ENCODE measurements around the gene HCLS1. TPM values are rescaled to one million over a fixed set of nuclear protein-coding genes. Genes with fewer than 3 reads are reported as not detected.

HCLS1 gene
- total and polyA plus RNA-seq, 9 of the 15 experiments (the other 6 are each of a cell fraction or from before 2014, with no cell fraction given) = 4.8 to 34.1 (median 22.0) TPM

DNA sequence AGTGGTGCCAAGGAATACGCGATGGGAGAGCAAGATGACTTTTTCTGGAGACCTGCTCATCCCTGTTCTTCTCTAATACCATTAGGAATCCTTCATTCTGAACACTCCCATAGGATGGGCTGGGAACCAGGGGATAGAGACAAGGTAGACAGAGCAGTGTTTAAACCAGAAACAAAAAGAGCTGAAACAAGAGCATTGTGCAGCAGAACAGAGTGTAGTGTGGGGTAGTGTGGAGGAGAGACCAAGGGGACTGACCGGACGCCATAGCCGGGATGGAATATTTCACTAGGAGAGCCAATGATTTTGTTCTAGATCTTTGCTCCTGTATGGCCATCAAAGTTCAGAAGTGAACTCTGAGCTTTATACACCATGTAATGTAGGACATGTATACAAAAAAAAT is 15.6 kb downstream of the HCLS1 start:
- in situ Hi-C loops (cut with MboI) (no loop called here), intact Hi-C loops (cut with micrococcal nuclease) (no loop called here)
- no peak for DNase-seq (ENCODE audit: extremely low read depth in 1 of 4, low spot score in 3 of 4)
- 88% methylated on average over 4 of the region's 5 CpGs for WGBS (ENCODE audit: insufficient coverage, low coverage, missing lambda C conversion rate)
- H3K9me1 ChIP-seq (ENCODE audit: control insufficient read depth, insufficient read depth, low read length) = no peaks in the 10 kb centered on the region
- CTCF ChIA-PET (ENCODE audit: low intra/inter-chr PET ratio) = no interaction called here
- H3K4me3 ChIP-seq = no peak overlapping the region
- no peak overlapping the region for H3K9ac ChIP-seq (ENCODE audit: insufficient read depth in 1 of 2, low read depth in 2 of 2, low read length in 2 of 2)
- H3K79me2 ChIP-seq (ENCODE audit: control insufficient read depth, insufficient read depth, low read length) = no peaks in the 10 kb centered on the region
- no peaks in the 10 kb centered on the region for H4K20me1 ChIP-seq (replicated peaks; ENCODE audit: control insufficient read depth, insufficient read depth, low read length)
- H2AFZ ChIP-seq (ENCODE audit: low read depth, low read length) = no peak overlapping the region
- no peak overlapping the region for H3K27ac ChIP-seq (ENCODE audit: extremely low read depth, low read depth, low read length)
- no peaks in the 10 kb centered on the region for H3K9me3 ChIP-seq (replicated peaks; ENCODE audit: control insufficient read depth, insufficient read depth, low read depth, low read length)
- H3K4me2 ChIP-seq (ENCODE audit: insufficient read depth, low read length) = no peak overlapping the region
- POLR2A ChIA-PET = interaction anchor here (0.6 kb wide), 1 partner anchor 104 kb away, joined by 3 read pairs; the partner anchor contains the start of gene GOLGB1
- no peaks in the 10 kb centered on the region for H3K4me1 ChIP-seq (replicated peaks in 1 of 2; ENCODE audit: control insufficient read depth in 2 of 2, insufficient read depth in 2 of 2, low read length in 2 of 2)
- H3K27me3 ChIP-seq (ENCODE audit: control insufficient read depth in 2 of 2, insufficient read depth in 2 of 2, low read length in 2 of 2) = no peaks in the 10 kb centered on the region
- no TSS peak for BruUV-seq (replicated peaks)
- no peaks in the 10 kb centered on the region for H3K36me3 ChIP-seq (ENCODE audit: control insufficient read depth, insufficient read depth, low read length)
- ATAC-seq = no peak
- no peak for FAIRE-seq
- TF ChIP-seq ZNF778 (CRISPR knock-in tag; IDR thresholded peaks at IDR 0.05) (no peak), KLF16 (IDR thresholded peaks at IDR 0.05) (no peak), SIX5 (IDR thresholded peaks at IDR 0.05; ENCODE audit: borderline replicate concordance in 1 of 2, insufficient read depth in 1 of 2, low read depth in 1 of 2, low read length in 2 of 2) (no peak), ELF2 (CRISPR knock-in tag; IDR thresholded peaks at IDR 0.05) (no peak), CBFB (CRISPR knock-in tag; IDR thresholded peaks at IDR 0.05) (no peak), ZBTB1 (CRISPR knock-in tag; IDR thresholded peaks at IDR 0.05; ENCODE audit: borderline replicate concordance, low read depth) (no peak)
- TF ChIP-seq, protein P1, sequence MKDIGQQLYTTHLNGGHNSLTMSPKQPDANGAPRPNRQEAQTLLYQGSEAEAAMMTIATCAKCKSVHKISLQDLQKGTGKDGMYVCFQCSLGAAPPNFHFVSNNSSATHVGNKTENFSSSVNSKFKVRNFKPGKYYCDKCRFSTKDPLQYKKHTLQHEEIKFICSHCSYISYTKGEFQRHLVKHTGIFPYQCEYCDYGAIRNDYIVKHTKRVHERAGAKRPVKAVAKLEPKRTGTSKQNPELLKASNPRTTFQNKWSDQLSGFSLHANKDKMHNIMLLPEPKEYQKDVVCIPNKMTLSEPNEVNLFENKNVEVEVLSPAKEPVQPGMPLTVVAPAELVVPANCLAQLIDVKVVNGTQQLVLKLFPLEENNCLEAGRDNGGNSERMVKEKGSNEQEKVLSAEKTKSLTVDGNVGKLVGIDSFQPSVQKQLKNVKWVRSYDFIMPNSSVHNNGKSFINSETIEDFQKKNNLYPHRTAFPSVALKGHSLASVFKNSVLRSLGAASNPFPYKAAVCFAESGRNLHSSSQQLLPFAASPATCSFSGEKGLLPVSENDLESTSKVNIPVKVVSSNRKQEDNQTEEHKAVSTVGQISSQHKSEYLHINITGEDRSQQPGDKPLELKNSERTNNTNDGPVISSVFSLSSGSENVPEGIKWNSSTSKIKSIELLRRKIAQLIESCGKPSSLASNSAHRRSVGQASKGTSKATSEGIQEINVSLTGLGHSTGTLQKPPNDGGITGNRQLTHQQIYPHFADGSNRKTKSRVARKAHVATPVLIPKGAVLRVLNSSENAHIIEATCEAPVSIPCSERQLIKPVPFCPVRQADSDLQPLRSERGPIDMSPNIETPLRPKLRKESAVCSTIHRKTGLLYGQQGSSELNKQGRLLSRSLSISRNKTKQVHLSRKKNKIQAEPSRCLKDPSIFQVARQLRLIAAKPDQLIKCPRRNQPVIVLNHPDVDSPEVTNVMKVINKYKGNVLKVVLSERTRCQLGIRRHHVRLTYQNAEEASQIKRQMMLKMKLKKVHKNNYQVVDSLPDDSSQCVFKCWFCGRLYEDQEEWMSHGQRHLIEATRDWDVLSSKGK (CRISPR knock-in tag; IDR thresholded peaks at IDR 0.05) = no peak
- TF ChIP-seq, protein P2, sequence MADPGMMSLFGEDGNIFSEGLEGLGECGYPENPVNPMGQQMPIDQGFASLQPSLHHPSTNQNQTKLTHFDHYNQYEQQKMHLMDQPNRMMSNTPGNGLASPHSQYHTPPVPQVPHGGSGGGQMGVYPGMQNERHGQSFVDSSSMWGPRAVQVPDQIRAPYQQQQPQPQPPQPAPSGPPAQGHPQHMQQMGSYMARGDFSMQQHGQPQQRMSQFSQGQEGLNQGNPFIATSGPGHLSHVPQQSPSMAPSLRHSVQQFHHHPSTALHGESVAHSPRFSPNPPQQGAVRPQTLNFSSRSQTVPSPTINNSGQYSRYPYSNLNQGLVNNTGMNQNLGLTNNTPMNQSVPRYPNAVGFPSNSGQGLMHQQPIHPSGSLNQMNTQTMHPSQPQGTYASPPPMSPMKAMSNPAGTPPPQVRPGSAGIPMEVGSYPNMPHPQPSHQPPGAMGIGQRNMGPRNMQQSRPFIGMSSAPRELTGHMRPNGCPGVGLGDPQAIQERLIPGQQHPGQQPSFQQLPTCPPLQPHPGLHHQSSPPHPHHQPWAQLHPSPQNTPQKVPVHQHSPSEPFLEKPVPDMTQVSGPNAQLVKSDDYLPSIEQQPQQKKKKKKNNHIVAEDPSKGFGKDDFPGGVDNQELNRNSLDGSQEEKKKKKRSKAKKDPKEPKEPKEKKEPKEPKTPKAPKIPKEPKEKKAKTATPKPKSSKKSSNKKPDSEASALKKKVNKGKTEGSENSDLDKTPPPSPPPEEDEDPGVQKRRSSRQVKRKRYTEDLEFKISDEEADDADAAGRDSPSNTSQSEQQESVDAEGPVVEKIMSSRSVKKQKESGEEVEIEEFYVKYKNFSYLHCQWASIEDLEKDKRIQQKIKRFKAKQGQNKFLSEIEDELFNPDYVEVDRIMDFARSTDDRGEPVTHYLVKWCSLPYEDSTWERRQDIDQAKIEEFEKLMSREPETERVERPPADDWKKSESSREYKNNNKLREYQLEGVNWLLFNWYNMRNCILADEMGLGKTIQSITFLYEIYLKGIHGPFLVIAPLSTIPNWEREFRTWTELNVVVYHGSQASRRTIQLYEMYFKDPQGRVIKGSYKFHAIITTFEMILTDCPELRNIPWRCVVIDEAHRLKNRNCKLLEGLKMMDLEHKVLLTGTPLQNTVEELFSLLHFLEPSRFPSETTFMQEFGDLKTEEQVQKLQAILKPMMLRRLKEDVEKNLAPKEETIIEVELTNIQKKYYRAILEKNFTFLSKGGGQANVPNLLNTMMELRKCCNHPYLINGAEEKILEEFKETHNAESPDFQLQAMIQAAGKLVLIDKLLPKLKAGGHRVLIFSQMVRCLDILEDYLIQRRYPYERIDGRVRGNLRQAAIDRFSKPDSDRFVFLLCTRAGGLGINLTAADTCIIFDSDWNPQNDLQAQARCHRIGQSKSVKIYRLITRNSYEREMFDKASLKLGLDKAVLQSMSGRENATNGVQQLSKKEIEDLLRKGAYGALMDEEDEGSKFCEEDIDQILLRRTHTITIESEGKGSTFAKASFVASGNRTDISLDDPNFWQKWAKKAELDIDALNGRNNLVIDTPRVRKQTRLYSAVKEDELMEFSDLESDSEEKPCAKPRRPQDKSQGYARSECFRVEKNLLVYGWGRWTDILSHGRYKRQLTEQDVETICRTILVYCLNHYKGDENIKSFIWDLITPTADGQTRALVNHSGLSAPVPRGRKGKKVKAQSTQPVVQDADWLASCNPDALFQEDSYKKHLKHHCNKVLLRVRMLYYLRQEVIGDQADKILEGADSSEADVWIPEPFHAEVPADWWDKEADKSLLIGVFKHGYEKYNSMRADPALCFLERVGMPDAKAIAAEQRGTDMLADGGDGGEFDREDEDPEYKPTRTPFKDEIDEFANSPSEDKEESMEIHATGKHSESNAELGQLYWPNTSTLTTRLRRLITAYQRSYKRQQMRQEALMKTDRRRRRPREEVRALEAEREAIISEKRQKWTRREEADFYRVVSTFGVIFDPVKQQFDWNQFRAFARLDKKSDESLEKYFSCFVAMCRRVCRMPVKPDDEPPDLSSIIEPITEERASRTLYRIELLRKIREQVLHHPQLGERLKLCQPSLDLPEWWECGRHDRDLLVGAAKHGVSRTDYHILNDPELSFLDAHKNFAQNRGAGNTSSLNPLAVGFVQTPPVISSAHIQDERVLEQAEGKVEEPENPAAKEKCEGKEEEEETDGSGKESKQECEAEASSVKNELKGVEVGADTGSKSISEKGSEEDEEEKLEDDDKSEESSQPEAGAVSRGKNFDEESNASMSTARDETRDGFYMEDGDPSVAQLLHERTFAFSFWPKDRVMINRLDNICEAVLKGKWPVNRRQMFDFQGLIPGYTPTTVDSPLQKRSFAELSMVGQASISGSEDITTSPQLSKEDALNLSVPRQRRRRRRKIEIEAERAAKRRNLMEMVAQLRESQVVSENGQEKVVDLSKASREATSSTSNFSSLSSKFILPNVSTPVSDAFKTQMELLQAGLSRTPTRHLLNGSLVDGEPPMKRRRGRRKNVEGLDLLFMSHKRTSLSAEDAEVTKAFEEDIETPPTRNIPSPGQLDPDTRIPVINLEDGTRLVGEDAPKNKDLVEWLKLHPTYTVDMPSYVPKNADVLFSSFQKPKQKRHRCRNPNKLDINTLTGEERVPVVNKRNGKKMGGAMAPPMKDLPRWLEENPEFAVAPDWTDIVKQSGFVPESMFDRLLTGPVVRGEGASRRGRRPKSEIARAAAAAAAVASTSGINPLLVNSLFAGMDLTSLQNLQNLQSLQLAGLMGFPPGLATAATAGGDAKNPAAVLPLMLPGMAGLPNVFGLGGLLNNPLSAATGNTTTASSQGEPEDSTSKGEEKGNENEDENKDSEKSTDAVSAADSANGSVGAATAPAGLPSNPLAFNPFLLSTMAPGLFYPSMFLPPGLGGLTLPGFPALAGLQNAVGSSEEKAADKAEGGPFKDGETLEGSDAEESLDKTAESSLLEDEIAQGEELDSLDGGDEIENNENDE (IDR thresholded peaks at IDR 0.05; ENCODE audit: low read depth, low read length) = no peak
